C4-2B (cell line): ENCODE results near the gene ZNF19.

Source experiments
- CTCF ChIP-seq: fragments of 450-650 bp; conservative IDR thresholded peaks from 2 replicates; pipeline ENCODE4 v1.5.1; 2017; ENCODE audit warnings: mild to moderate bottlenecking
- ZFX ChIP-seq: fragments of 450-650 bp; IDR thresholded peaks from 2 replicates; pipeline ENCODE4 v1.6.1; 2017

GRCh38 chr16:71536752-71537499 is 47.8 kb upstream of the ZNF19 start:
- TF ChIP-seq CTCF (no peak), ZFX (no peak)
